ENCODE data around the gene STRN4. TPM values are rescaled to one million over a fixed set of nuclear protein-coding genes. Genes with fewer than 3 reads are reported as not detected.
"Not testable (repeated sequence)": the region's sequence is repeated elsewhere in the genome, so short reads cannot be mapped to it uniquely, and the experiment has no call there.

Gene STRN4
- total RNA-seq, 4 donors from 2014 or later, result 77.4 to 127 (median 87.4) TPM

DNA sequence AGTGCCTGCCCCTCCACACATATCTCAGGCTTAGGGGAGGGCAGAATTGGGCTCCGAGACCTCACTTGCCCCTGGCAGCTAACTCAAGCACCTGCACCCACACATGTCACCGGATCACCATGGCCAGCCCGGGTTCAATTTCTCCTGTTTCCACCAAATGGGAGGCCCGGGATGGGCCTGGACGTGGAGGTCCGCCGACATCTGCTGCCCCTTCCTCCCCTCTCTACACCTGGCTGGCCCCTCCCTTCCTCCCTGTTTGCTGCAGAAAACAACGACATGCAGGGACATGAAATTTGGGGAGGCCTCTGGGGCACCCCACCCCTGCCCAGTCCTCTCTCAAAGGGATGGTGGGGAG lies 30.7 kb downstream of the STRN4 start:
- Histone ChIP-seq H3K27me3 (no peaks in the 10 kb centered on the region), H3K4me1 (peaks cover 0 to 41% (median 28%) of the 10 kb centered on the region in 4 donors), H3K27ac (peak overlapping the region in 3 of 4 donors; percentile 92 to 98 (median 96)), H3K36me3 (peaks cover 0 to 18% (median 7%) of the 10 kb centered on the region in 3 donors), H3K4me3 (peak overlapping the region; percentile 59 to 81 (median 72)), H3K9me3 (no peaks in the 10 kb centered on the region)
- 29% methylated on average over 7 to 8 of the region's 8 CpGs for WGBS, 2 donors
- TF ChIP-seq EP300 (IDR thresholded peaks at IDR 0.05) (no peak), POLR2A (IDR thresholded peaks at IDR 0.05) (no peak), CTCF (IDR thresholded peaks at IDR 0.05) (no peak)
- DNase-seq (ENCODE audit: low spot score in 2 of 2), result no peak

GRCh38 chr19:46714444-46715106 lies 31.7 kb downstream of the STRN4 start:
- Histone ChIP-seq H3K4me1 (peaks cover 0 to 41% (median 26%) of the 10 kb centered on the region in 4 donors), H3K36me3 (peaks cover 0 to 18% (median 12%) of the 10 kb centered on the region in 3 donors), H3K9me3 (no peaks in the 10 kb centered on the region), H3K4me3 (peak overlapping the region; percentile 60 to 82 (median 74)), H3K27me3 (no peaks in the 10 kb centered on the region), H3K27ac (peak overlapping the region; percentile 82 to 98 (median 88))
- WGBS, 2 donors, result 9 to 12% methylated on average over 10 to 11 of the region's 12 CpGs
- no peak for DNase-seq (ENCODE audit: low spot score in 2 of 2)
- TF ChIP-seq EP300 (IDR thresholded peaks at IDR 0.05), result no peak
- TF ChIP-seq CTCF (IDR thresholded peaks at IDR 0.05), result no peak
- TF ChIP-seq POLR2A (IDR thresholded peaks at IDR 0.05), result no peak

DNA sequence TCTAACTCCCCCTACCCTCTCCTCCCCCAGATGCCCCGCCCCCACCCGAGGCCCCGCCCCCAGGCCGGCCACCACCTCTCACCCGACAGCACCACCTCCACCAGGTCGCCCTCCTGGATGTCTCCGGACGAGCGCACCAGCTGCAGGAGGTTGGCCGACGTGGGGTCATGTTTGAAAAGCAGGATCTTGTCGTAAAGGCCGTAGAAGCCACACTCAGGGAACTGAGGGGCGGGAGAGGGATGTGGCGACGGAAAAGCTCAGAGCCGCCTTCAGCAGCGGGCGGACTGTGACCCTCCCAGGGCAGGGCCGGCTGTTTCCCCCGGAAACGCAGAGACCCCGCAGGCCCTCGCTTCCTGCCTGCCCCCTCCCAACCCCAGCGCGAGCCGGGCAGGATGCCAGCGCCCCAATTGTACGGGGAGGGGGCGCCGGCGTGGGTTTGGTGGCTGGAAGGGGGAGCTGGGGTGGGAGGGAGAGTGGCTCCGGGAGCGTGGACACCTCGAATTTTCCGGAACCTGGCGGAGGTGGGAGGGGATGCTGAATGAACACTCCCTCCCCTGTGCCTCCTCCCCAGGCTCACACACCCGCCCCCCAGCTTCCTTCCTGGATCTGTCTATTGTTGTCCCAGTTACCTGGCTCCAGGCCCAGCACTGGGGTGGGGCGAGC lies 32.3 kb downstream of the STRN4 start:
- Histone ChIP-seq H3K4me3 (peak overlapping the region; percentile 60 to 82 (median 74)), H3K27ac (peak overlapping the region; percentile 82 to 98 (median 88)), H3K36me3 (peaks cover 0 to 21% (median 18%) of the 10 kb centered on the region in 3 donors), H3K9me3 (no peaks in the 10 kb centered on the region), H3K27me3 (no peaks in the 10 kb centered on the region), H3K4me1 (peaks cover 0 to 41% (median 24%) of the 10 kb centered on the region in 4 donors)
- TF ChIP-seq EP300 (IDR thresholded peaks at IDR 0.05), result peak in 1 of 2 donors; percentile 32
- no peak for TF ChIP-seq POLR2A (IDR thresholded peaks at IDR 0.05)
- 0 to 1% methylated on average over 26 to 34 of the region's 39 CpGs for WGBS, 2 donors
- DNase-seq (ENCODE audit: low spot score in 2 of 2), result peak; percentile 87 to 96

- H3K36me3 ChIP-seq, result peaks cover 1 to 31% (median 18%) of the 10 kb centered on the region in 3 donors
- H3K27ac ChIP-seq, result peak overlapping the region in 1 of 4 donors; percentile 98
- WGBS, 2 donors, result 77 to 81% methylated on average over 6 of the region's 6 CpGs
Observed at GRCh38 chr19:46712768-46713338, 33.4 kb downstream of the STRN4 start.

GRCh38 chr19:46710687-46711086 lies 35.6 kb downstream of the STRN4 start:
- TF ChIP-seq POLR2A (IDR thresholded peaks at IDR 0.05) (no peak), CTCF (IDR thresholded peaks at IDR 0.05) (no peak), EP300 (IDR thresholded peaks at IDR 0.05) (no peak)
- Histone ChIP-seq H3K27me3 (no peaks in the 10 kb centered on the region), H3K27ac (no peak overlapping the region), H3K9me3 (no peaks in the 10 kb centered on the region), H3K4me1 (peaks cover 0 to 22% (median 11%) of the 10 kb centered on the region in 4 donors), H3K4me3 (no peak overlapping the region), H3K36me3 (peaks cover 4 to 52% (median 18%) of the 10 kb centered on the region in 3 donors)
- WGBS, 2 donors, result 84 to 85% methylated on average over 25 of the region's 25 CpGs
- DNase-seq (ENCODE audit: low spot score in 2 of 2), result no peak

More at GRCh38 chr19:46712768-46713338, 33.4 kb downstream of the STRN4 start:
- not testable (repeated sequence) for H3K9me3 ChIP-seq; H3K27me3 ChIP-seq; H3K4me3 ChIP-seq; DNase-seq (ENCODE audit: low spot score in 2 of 2)
- H3K4me1 ChIP-seq, result peaks cover 0 to 34% (median 19%) of the 10 kb centered on the region in 4 donors

Measured in tibial nerve (tissue), 4 donors.